Measurements from ENCODE around the gene HENMT1. TPM values are rescaled to one million over a fixed set of nuclear protein-coding genes. Genes with fewer than 3 reads are reported as not detected.
"Not testable (repeated sequence)": the region's sequence is repeated elsewhere in the genome, so short reads cannot be mapped to it uniquely, and the experiment has no call there.

The HENMT1 gene
- total RNA-seq = 1.3 and 3.7 TPM in 2 replicates

DNA sequence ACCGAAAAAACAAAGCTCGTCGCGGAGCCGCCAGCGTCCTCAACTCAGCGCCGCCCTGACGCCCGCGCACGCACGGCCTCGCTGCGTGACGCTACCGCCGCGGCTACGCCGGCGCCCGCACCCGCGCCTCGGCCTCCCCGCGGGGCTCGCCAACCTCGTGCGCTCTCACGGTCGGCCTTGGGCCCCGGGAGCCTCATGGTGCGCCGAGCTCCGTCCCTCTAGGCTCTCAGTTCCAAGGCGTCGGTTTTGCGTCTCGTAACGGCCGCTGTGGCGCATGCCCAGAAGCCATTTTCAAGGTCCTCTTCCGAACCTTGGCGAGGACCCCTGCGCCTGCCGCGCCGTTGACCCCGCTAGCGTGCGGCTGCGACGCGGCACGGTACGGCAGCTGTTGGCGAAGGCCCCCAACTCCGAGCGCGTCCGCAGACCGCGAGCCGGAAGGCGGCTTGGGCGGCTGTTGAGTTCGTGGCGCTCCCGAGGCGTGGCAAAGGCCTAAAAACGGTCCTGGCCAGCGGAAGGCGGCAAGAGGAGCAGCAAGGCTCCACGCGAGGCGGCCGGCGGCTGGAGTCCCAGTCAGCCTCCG, at the start of gene HENMT1:
Gene HENMT1, minus strand, starts transcription at position 64 of the 580 bp plus-strand sequence. CDS start 1,209 bp downstream, outside the sequence.
- DNase-seq (ENCODE audit: low read depth, low spot score) = no peak

DNA sequence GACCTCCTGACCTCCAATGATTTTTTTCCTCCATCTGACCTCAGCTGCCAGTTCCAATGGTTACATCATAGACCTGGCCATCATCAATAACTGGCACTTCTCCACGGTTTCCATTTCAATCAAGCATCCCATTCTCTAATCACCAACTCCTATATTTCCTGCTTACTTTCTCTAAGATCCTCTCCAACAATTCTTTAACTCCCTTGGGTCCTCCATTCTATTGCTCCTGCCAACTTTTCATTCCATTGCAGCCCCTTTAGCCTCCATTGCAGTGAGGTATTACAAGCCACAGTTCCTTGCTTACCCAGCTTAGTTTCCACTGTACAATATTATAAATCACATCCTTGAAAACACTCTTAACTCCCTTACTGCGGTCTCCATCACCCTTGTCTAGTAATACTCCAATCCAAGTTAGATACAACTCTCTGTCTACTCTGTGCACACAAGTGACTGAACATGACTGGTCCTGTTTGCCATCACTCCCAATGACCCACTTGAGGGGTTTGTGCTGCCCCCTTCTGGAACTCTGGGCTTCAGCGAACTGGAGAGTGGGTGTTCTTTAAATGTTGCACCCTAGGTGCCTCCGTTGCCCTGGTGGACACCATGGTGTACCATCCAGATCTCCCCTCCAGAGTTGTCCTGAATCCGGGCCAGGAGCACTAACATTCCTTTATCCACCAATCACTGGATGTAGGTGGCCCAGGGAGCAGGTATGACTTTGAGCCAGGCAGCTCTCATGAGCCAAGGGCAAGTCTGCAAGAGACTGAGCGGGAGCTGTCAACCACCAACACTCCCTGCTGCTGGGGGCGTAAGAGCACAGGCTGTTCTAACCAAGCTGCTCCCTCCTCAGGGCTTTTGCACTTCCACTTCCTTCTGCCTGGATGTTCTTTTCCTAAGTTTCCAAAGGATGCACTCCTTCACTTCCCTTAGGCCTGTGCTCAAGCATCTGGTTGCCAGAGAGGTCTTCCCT, 48.1 kb upstream of the HENMT1 start:
- DNase-seq (ENCODE audit: low read depth, low spot score) = no peak

DNA sequence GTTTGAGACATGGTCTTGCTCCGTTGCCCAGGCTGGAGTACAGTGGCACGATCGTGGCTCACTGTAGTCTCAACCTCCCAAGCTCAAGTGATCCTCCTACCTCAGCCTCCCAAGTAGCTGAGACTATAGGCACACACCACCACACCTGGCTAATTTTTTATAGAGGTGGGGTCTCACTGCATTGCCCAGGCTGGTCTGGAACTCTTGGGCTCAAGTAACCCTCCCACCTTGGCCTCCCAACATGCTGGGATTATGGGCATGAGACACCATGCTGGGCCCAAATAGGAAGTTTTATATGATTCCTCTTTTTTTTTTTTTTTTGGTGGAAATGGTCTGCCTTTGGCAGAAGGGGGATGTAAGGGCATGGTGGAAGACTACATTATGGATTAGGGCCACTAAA, 45.8 kb upstream of the HENMT1 start:
- DNase-seq (ENCODE audit: low read depth, low spot score) = no peak

DNA sequence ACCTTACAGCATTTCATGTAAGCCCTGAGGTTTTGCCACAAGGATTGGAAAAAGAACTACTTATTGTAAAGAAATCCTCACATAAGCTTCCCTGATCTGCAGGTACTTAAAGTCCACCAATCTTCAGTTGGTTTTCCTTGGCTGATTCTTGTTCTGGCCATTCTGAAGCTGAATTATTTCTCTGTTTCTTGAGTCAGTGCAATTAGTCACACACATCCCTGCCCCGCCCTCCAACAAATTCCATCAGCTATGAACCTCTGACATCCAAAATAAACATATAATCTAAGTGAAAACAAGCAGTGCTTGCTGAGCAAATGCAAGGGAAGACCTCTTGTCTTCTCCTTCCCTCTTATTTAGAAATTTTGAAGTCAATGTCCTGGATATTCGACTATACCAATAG, 43.6 kb upstream of the HENMT1 start:
- DNase-seq (ENCODE audit: low read depth, low spot score) = no peak

DNA sequence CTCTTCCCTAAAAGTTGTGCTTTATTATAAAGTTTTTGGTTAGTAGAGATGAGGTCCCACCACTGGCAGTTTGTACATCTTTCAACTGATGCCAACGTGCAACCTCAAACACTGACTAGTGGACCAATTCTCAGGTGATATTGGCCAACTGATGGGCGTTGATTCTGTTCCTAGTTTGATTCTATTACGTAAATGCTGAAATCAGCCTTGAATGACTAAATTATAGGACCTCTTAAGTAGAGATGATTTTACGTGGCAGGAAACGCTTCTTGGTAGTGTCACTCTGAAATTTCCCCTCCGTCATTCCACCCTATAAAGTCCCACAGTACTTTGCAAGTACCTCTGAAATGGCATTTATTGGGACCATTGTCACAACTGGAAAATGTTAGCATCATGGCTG, 43.0 kb upstream of the HENMT1 start:
- no peak for DNase-seq (ENCODE audit: low read depth, low spot score)

DNA sequence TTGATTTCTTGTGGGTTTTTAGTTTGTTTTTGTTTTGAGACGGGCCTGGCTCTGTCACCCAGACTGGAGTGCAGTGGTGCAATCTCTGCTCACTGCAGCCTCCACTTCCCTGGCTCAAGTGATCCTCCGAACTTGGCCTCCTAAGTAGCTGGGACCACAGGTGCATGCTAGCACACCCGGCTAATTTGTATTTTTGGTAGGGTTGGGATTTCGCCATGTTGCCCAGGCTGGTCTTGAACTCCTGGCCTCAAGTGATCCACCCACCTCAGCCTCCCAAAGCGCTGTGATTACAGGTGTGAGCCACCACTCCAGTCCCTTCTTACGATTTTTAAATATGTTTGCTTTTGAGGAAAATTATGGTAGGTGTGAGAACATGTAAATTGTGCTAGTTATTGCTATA, 41.2 kb upstream of the HENMT1 start:
- DNase-seq (ENCODE audit: low read depth, low spot score) = not testable (repeated sequence)

DNA sequence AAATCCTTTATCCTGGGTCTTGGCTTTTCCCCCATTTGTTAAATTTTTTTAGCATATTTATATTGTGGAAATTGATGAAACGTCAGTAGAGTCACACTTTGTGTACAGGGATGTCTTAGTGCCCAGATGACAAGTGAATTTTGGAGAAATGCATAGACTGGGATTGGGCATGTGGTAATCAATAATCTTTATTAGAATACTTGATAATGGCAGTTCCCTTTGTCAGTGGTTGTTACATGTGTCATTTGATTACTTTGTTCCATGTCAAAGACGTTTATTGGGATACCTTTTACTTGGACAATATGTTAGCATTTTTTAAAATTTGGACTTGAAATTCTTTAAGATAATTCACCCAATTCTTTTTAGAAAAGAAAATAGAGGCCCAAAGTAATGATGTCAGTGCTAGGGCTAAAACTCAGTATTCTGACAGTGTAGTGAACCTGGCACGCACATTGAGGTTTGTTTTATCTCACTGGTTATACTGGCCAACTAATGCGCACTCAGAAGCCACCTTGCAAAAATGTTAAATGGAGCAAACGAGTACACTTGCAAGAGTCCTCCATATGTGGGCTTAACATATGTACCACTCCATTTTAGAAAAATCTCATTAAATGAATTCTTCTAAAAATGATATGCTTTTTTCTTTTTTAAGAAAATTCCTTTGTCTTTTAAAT, 40.4 kb upstream of the HENMT1 start:
- DNase-seq (ENCODE audit: low read depth, low spot score) = no peak

DNA sequence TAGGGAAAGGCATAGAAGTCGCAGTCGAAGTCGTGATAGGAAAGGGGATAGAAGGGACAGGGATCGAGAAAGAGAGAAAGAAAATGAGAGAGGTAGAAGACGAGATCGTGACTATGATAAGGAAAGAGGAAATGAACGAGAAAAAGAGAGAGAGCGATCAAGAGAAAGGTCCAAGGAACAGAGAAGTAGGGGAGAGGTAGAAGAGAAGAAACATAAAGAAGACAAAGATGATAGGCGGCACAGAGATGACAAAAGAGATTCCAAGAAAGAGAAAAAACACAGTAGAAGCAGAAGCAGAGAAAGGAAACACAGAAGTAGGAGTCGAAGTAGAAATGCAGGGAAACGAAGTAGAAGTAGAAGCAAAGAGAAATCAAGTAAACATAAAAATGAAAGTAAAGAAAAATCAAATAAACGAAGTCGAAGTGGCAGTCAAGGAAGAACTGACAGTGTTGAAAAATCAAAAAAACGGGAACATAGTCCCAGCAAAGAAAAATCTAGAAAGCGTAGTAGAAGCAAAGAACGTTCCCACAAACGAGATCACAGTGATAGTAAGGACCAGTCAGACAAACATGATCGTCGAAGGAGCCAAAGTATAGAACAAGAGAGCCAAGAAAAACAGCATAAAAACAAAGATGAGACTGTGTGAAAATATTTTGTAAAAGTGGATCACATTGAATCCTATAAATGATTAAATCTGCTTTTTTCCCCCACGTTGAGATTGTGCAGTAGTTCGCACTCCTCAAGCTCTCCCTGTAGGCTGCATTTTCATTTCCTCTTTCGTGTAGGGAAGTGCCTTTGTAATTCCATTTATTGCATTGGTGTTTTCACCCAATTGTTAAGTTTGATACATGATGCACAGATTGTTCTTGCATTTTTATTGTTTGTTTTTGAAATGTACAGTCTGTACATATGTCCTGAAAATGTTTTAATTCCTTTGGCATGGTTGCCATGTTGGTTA, 38.8 kb upstream of the HENMT1 start:
- no peak for DNase-seq (ENCODE audit: low read depth, low spot score)

DNA sequence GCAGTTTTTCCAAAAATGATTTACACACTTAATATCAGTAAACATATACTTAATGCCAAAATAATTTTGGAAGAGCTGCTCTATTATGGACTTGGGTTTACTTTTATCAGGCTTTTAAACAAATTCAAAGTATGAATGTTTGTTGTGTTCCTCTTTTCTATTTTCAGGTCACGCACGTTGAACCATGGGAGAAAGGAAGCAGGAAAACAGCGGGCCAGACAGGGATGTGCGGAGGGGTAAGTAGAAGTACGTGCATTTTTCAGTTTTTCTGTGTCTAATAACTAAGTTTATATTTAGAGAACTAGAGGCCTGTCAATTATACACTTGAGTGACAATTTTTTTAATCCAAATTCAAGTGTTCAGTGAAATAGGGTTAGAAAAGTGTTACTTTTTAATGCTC, 34.6 kb upstream of the HENMT1 start:
- no peak for DNase-seq (ENCODE audit: low read depth, low spot score)

DNA sequence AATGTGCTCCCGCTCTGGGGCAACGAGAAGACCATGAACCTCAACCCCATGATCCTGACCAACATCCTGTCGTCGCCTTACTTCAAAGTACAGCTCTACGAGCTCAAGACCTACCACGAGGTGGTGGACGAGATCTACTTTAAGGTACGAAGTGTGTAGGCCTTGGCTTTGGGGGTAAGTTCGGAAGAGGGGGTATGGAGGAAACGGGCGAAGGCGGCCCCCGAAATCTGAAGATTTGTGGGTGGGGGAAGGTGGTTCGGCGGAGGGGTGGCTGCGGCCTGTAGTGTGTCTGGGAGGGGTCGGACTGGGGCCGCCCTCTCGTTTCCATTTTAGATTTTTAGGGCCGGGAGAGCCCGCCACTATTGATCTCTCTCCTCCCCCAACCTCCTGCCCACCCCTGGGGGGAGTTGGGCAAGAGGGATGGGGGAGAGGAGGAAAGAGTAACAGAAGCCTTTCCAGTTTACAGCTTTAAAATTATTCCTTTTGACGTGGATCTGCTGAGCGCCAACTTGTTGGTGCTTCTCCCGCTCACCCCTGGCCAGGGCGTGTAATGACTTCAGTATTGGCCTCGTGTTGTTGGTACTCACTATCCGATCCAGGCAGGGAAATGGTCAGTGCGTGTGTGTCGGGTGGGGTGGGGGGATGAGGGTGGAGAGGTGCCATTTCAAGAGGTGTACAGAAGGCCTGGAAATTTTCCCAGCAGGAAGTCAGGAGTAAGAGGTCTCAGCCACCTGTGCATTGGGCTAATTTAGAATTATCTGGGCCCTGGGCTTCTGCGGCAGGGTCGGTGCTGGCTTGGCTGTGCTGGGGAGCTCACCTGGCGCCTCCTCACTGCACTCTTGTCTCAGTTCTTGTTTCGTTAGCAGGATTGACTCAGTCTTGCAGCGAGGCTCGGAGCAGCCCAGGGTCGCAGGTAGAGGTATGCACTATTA, 32.1 kb upstream of the HENMT1 start:
- DNase-seq (ENCODE audit: low read depth, low spot score) = peak; percentile 30

DNA sequence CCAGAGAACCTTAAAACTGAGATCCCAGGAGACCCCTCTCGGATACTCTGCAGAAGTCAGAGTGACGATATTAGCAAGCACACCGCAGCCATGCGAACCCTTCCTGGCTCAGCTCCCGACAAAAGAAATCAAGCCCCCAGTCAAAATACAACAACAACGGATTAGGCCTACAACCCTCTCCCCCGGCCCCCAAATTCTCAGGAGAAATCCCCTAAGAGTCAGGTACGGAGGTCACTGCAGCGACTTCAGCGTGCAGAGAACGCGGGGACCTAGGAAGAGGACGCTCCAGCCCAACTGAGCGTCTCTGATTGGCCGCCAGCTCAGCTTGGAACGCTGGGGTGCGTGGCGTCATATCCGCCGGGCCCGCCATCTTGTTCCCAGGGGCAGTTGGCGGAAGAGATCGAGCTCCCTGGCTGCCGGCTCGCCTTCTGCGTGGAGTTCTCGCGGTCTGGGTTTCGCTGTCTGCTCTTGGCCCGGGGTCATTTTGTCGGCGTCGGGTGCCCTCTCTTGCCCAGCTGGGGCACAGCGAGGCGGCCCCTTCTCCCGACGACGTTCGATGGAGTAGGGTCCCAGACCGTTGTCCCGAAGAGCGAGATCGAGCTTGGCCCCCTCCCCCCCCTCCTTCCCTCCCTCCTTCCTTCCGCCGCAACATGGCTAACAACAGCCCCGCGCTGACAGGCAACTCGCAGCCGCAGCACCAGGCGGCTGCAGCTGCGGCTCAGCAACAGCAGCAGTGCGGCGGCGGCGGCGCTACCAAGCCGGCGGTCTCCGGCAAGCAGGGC, 31.2 kb upstream of the HENMT1 start, which contains the start of gene PRPF38B:
Gene PRPF38B, plus strand, starts transcription at position 369 of the 782 bp plus-strand sequence. Its CDS starts 282 bp downstream, at position 651.
- DNase-seq (ENCODE audit: low read depth, low spot score) = peak; percentile 70

DNA sequence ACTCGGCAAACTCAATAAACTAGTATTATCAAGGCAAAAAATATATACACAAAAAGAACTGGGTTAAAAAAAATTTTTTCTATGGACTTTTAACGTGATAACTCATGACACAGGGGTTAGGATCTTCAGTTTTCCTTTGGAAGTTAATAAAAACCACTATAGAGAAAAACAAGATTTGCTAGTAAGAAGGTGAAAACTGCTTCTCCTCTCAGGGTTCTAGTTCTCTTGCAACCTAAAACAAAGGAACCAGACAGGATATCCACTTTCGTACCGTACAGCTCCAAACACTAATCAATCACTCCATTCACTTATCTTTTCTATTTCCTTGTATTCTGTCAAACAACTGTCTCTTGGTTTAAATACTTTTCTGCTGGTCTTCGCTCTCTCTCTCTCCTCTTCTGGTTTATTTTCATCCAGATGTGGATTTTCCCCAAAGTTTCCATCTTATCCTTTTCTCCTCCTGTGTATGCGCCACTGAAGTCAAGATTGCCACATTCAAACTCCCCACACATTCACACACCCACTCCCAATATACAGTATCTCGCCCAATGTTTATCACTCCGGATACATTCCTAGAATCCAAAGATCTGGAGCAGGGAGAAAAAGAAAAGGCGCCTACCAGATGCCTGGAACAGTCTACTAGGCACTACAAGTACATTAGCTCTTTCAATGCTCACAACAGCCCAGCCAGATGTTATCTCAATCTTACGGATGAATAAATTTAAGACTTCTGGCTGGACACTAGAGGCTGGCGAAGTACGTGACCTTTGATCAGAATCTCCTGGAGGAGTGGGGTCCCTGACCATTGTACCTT, 30.4 kb upstream of the HENMT1 start:
- no peak for DNase-seq (ENCODE audit: low read depth, low spot score)

DNA sequence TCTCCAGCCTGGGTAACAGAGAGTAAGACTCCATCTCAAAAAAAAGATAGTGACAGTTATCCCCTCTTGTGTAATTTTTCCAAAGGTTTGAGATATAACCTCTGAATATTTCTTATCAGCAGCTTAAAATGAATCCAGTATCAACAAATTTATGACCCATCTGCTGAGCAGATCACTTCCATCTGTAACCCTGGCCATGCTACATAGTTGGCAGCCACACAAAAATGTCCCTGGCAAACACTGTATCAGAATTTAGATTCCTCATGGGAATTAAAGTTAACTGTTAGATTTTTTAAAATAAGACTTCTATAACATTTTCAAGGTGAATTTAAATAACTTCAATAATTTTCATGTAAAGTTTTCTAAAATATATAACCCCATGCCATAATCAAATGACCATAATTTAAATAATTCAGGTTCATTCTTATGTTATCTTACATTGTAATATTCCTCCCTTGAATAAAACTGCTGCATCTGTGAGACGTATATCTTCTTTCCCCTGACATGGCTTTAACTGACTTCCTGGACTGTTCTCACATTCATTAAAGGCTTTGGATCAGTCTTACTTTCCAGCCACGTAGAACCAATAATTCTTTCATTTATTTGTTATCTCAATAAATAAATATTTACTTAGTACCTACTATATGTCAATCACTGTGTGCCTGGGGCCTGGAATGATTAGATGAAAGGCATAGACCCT, 25.9 kb upstream of the HENMT1 start:
- DNase-seq (ENCODE audit: low read depth, low spot score) = no peak

DNA sequence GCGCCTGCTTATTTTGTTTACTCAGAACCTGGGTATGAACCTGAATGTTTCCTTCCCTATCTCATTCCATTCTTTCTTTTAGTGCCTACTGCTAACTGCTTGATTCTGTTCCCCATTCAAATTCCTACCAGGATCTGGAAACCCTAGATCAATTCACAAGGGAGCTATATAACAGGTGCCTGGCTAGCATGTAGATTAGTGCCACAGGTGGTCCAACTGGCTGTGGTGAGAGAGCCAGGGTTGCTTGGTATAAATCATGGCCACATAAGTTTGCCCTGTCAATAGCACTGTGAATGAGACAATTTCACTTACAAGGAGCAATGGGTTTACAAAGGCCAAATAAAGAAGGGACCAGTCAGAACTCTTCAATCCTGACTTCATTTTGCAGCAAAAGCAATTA, 24.6 kb upstream of the HENMT1 start:
- DNase-seq (ENCODE audit: low read depth, low spot score) = no peak

DNA sequence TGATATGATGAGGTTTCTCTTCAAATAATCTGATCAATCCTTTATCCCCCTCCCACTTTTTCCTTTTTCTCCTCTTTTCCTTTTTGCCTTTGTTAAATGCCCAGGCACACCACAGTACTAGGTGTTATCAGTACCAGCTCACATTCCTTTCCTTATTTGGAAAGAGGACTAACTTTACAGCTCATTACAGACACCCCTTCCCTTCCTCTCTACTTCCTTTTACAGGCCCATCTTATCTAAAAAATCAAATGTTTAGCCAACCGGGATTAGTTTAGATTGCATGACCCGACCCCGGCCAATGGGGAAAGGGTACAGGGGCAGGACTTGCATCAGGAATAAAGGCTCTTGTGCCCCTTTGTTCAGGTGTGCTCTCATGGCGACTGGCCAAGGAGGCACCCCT, 20.8 kb upstream of the HENMT1 start:
- not testable (repeated sequence) for DNase-seq (ENCODE audit: low read depth, low spot score)

DNA sequence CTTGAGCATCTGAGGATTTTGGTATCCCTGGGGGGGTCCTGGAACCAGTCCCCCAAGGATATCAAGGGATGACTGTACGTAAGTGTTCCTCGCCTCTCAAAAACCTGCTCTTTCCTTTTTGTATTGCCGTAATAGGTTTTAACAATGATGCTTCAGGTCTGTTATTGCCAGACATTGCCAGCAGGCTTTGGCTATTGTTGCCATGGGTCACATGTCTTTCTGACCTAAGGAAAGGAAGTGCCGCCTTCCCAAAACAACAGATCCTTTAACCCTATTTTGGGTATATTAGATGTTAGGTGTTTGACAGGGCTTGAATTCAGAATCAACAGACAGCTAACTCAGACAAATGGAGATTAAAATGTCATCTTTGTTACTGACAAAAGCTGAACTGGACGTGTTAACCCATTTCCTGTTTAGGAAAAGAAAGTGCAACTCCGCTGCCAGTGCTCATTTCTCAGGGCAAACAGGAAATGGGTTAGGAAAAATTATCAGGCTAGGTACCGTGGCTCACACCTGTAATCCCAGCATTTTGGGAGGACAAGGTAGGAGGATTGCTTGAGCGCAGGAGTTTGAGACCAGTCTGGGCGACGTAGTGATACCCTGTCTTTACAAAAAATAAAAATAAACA, 18.8 kb upstream of the HENMT1 start:
- no peak for DNase-seq (ENCODE audit: low read depth, low spot score)

DNA sequence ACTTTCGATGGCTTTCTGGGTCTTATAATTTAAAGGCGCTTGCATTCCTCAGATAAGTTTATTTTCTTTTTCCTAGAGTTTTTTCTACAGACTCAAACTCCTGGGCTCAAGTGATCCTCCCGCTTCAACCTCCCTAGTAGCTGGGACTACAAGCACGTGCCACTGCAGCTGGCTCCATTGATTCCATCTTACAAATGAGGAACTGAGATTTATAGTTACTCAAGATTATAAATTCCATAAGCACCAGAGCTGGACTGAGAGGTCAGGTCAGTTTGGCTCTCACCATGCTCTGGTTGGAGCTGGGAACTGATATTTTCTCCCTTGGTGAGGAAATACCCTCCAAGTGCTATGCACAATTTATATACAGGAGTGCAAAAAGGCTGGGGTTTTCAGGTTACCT, 17.8 kb upstream of the HENMT1 start:
- no peak for DNase-seq (ENCODE audit: low read depth, low spot score)

Measured in pulmonary artery endothelial cell (primary cell).